Endometrium (tissue), 2 donors: ENCODE results near the gene RXFP4.
"Not testable (repeated sequence)": the region's sequence is repeated elsewhere in the genome, so short reads cannot be mapped to it uniquely, and the experiment has no call there.

Source experiments
- FAIRE-seq: peaks from 2 replicates; lab custom pipeline; 2012; peaks lifted over from hg19 to GRCh38; lab: Jason Lieb, UNC
- donor health status: control.
- donor health status: control.

RXFP4 gene

GRCh38 chr1:155978325-155978972 is 37.0 kb downstream of the RXFP4 start, which contains the start of gene ARHGEF2:
Gene ARHGEF2 (minus strand): TSS chr1:155978547. CDS start chr1:155978427, 120 bp downstream.
- FAIRE-seq = no peak

- no peak for FAIRE-seq
Observed at GRCh38 chr1:155978973-155979429, 37.6 kb downstream of the RXFP4 start.

- no peak for FAIRE-seq
Observed at GRCh38 chr1:155979597-155980343, 38.3 kb downstream of the RXFP4 start.

- no peak for FAIRE-seq
Observed at GRCh38 chr1:155981266-155982088, 40.0 kb downstream of the RXFP4 start.

GRCh38 chr1:155982106-155982505 is 40.7 kb downstream of the RXFP4 start:
- FAIRE-seq = no peak

GRCh38 chr1:155983191-155984024 is 42.0 kb downstream of the RXFP4 start:
- FAIRE-seq = no peak

GRCh38 chr1:155984341-155984740 is 42.9 kb downstream of the RXFP4 start:
- FAIRE-seq = no peak

GRCh38 chr1:155984903-155985645 is 43.6 kb downstream of the RXFP4 start:
- not testable (repeated sequence) for FAIRE-seq

- FAIRE-seq = no peak
Observed at GRCh38 chr1:155989242-155990004, 48.0 kb downstream of the RXFP4 start.

GRCh38 chr1:155990005-155990739 is 48.7 kb downstream of the RXFP4 start:
- FAIRE-seq = no peak
